PC-9 (cell line): ENCODE measurements around the gene CES2. TPM values are rescaled to one million over a fixed set of nuclear protein-coding genes. Genes with fewer than 3 reads are reported as not detected.

Source experiments
- BruUV-seq: library from RNA; stranded (reverse); fragments of 400-500 nt; replicated peaks from 2 replicates; lab custom pipeline; 2021; lab: Mats Ljungman, UMichigan
- CTCF ChIA-PET: fragments of 300-600 bp; sonication (Branson Sonifier 250); formaldehyde crosslinking; loops from one replicate; lab custom pipeline; 2022; ENCODE audit warnings: antibody characterized with exemption; lab: Charles Lee
- POLR2A ChIA-PET: fragments of 300-600 bp; sonication (Branson Sonifier 250); formaldehyde crosslinking; loops from one replicate; lab custom pipeline; 2022; ENCODE audit warnings: antibody characterized with exemption; ENCODE audit not compliant: unreplicated experiment; lab: Charles Lee
- DNase-seq, 2 experiments: peaks; one replicate each; pipeline versions ENCODE4 v3.0.0 to v3.0.0-alpha.2; 2015 to 2022; ENCODE audit warnings: mixed read lengths in 1 of 2
- H2AFZ ChIP-seq: fragments of 200-600 bp; sonication (generic); 2 replicates; pipeline ENCODE4 v1.8.1; 2017; ENCODE audit warnings: antibody characterized with exemption
- H3F3A ChIP-seq: fragments of 200-600 bp; sonication (generic); 2 replicates; pipeline ENCODE4 v1.8.1; 2017; ENCODE audit warnings: antibody characterized with exemption, mild to moderate bottlenecking, low read depth; ENCODE audit not compliant: insufficient read depth
- H3K27ac ChIP-seq: fragments of 200-600 bp; sonication (generic); 2 replicates; pipeline ENCODE4 v1.6.1; 2016; ENCODE audit warnings: mixed run types
- H3K27me3 ChIP-seq: fragments of 200-600 bp; sonication (generic); 2 replicates; pipeline ENCODE4 v1.6.1; 2016; ENCODE audit warnings: low read depth, mixed run types; ENCODE audit not compliant: insufficient read depth
- H3K36me3 ChIP-seq: fragments of 200-600 bp; sonication (generic); 2 replicates; pipeline ENCODE4 v1.6.1; 2016; ENCODE audit warnings: low read depth, mixed run types
- H3K4me1 ChIP-seq: fragments of 200-600 bp; sonication (generic); replicated peaks from 2 replicates; pipeline ENCODE4 v1.6.1; 2016; ENCODE audit warnings: mixed run types; ENCODE audit not compliant: insufficient read depth
- H3K4me2 ChIP-seq: fragments of 200-600 bp; sonication (generic); 2 replicates; pipeline ENCODE4 v1.6.1; 2017; ENCODE audit warnings: mixed run types
- H3K4me3 ChIP-seq: fragments of 200-600 bp; sonication (generic); 2 replicates; pipeline ENCODE4 v1.6.1; 2016; ENCODE audit warnings: mixed run types
- H3K79me2 ChIP-seq: fragments of 200-600 bp; sonication (generic); 2 replicates; pipeline ENCODE4 v1.6.1; 2017; ENCODE audit warnings: low read depth, mixed run types
- H3K9me2 ChIP-seq: fragments of 200-600 bp; sonication (generic); 2 replicates; pipeline ENCODE4 v1.8.1; 2017; ENCODE audit warnings: mild to moderate bottlenecking; ENCODE audit not compliant: insufficient read depth
- H3K9me3 ChIP-seq: fragments of 200-600 bp; sonication (generic); 2 replicates; pipeline ENCODE4 v1.8.1; 2016; ENCODE audit warnings: low read depth; ENCODE audit not compliant: insufficient read depth
- H4K20me1 ChIP-seq: fragments of 200-600 bp; sonication (generic); 2 replicates; pipeline ENCODE4 v1.8.1; 2017; ENCODE audit not compliant: insufficient read depth
- CTCF ChIP-seq: fragments of 200-600 bp; sonication (generic); conservative IDR thresholded peaks from 2 replicates; pipeline ENCODE4 v1.6.1; 2017; ENCODE audit warnings: mixed run types, antibody characterized with exemption, mild to moderate bottlenecking, moderate library complexity
- EZH2 ChIP-seq: fragments of 200-600 bp; sonication (generic); IDR thresholded peaks from 2 replicates; pipeline ENCODE4 v1.8.0; 2017; ENCODE audit warnings: antibody characterized with exemption, low read depth
- intact Hi-C: fragments of 100-400 bp; cut with micrococcal nuclease; formaldehyde crosslinking; loops from one replicate; pipeline ENCODE4 v1.10.0; 2022; ENCODE audit not compliant: unreplicated experiment
- total RNA-seq: library from RNA; stranded (reverse); gene quantifications from 2 replicates; pipeline ENCODE4 v1.2.3, GENCODE V29; 2021

CES2 gene
- total RNA-seq, 1 experiment from 2014 or later, result 32.8 TPM

GRCh38 chr16:66936889-66937554 lies 1.7 kb downstream of the CES2 start:
- Histone ChIP-seq H3K4me2 (peak overlapping the region; percentile 98; the same call in 1 of the 2 replicates), H3K9me2 (no peaks in the 10 kb centered on the region), H3K27ac (no peak overlapping the region), H3K36me3 (no peaks in the 10 kb centered on the region), H2AFZ (no peak overlapping the region), H3K9me3 (no peaks in the 10 kb centered on the region), H3K4me1 (peaks cover 20% of the 10 kb centered on the region), H3F3A (peaks cover 2% of the 10 kb centered on the region; the same call in 1 of the 2 replicates), H3K79me2 (peaks cover 39% of the 10 kb centered on the region), H3K27me3 (no peaks in the 10 kb centered on the region), H3K4me3 (no peak overlapping the region), H4K20me1 (peaks cover 9% of the 10 kb centered on the region; the same call in 1 of the 2 replicates)
- ChIA-PET POLR2A (no interaction called here), CTCF (no interaction called here)
- intact Hi-C loops, result loop anchor here (10.0 kb wide), 1 partner anchor 422 kb away; no protein-coding TSS in a partner anchor
- no TSS peak for BruUV-seq
- TF ChIP-seq EZH2 (no peak), CTCF (no peak)
- no peak for DNase-seq

- Histone ChIP-seq H3K27me3 (no peaks in the 10 kb centered on the region), H3K9me3 (no peaks in the 10 kb centered on the region), H2AFZ (no peak overlapping the region), H3K27ac (no peak overlapping the region), H3K79me2 (peaks cover 32% of the 10 kb centered on the region), H3K4me3 (no peak overlapping the region), H4K20me1 (peaks cover 9% of the 10 kb centered on the region; the same call in 1 of the 2 replicates), H3F3A (no peaks in the 10 kb centered on the region), H3K4me2 (no peak overlapping the region), H3K36me3 (no peaks in the 10 kb centered on the region), H3K9me2 (no peaks in the 10 kb centered on the region), H3K4me1 (peaks cover 18% of the 10 kb centered on the region)
- no peak for DNase-seq
- no TSS peak for BruUV-seq
- POLR2A ChIA-PET, result interaction anchor here (0.5 kb wide), 1 partner anchor 63 kb away, joined by 4 read pairs; no protein-coding TSS in a partner anchor
- intact Hi-C loops, result loop anchor here (10.0 kb wide), 1 partner anchor 423 kb away; no protein-coding TSS in a partner anchor
- TF ChIP-seq EZH2 (no peak), CTCF (no peak)
- CTCF ChIA-PET, result no interaction called here
These were observed 2.5 kb downstream of the CES2 start for GRCh38 chr16:66937725-66938337.

GRCh38 chr16:66939366-66939765 lies 4.0 kb downstream of the CES2 start:
- Histone ChIP-seq H3K4me2 (no peak overlapping the region), H3K4me3 (no peak overlapping the region), H3K27ac (no peak overlapping the region), H3K79me2 (peaks cover 19% of the 10 kb centered on the region), H4K20me1 (peaks cover 9% of the 10 kb centered on the region; the same call in 1 of the 2 replicates), H3K36me3 (no peaks in the 10 kb centered on the region), H3K4me1 (peaks cover 11% of the 10 kb centered on the region; the same call in 1 of the 2 replicates), H3K9me3 (no peaks in the 10 kb centered on the region), H2AFZ (no peak overlapping the region), H3K27me3 (no peaks in the 10 kb centered on the region), H3F3A (0 out of 2 replicates have a peak, but pooled peaks cover 4% of the 10 kb centered on the region), H3K9me2 (no peaks in the 10 kb centered on the region)
- intact Hi-C loops, result loop anchor here (10.0 kb wide), 1 partner anchor 425 kb away; no protein-coding TSS in a partner anchor
- ChIA-PET POLR2A (no interaction called here), CTCF (no interaction called here)
- BruUV-seq, result no TSS peak
- no peak for DNase-seq
- TF ChIP-seq EZH2 (no peak), CTCF (no peak)
